ENCODE measurements around the gene ODR4.

DNA sequence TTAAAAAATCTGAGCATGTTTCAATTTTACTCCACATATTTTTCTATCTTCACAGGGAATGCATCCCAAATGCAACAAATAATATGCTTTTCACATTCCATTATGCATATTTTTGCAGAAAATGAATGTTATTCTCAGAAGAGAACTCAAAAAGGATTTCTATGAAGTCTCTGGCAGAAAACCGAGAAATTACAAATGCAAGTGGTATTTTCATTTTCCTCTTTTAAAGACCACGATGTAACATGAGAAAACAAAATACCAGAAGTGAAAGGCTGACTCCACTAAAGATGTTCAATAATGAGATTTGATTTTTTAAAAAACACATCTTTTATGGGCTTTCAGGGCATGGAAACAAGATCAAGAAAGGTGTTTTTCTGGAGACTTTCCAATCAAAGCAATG, 90.3 kb downstream of the ODR4 start:
- TF ChIP-seq, protein P1, sequence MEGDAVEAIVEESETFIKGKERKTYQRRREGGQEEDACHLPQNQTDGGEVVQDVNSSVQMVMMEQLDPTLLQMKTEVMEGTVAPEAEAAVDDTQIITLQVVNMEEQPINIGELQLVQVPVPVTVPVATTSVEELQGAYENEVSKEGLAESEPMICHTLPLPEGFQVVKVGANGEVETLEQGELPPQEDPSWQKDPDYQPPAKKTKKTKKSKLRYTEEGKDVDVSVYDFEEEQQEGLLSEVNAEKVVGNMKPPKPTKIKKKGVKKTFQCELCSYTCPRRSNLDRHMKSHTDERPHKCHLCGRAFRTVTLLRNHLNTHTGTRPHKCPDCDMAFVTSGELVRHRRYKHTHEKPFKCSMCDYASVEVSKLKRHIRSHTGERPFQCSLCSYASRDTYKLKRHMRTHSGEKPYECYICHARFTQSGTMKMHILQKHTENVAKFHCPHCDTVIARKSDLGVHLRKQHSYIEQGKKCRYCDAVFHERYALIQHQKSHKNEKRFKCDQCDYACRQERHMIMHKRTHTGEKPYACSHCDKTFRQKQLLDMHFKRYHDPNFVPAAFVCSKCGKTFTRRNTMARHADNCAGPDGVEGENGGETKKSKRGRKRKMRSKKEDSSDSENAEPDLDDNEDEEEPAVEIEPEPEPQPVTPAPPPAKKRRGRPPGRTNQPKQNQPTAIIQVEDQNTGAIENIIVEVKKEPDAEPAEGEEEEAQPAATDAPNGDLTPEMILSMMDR (IDR thresholded peaks at IDR 0.05), result no peak
- TF ChIP-seq, protein P2, sequence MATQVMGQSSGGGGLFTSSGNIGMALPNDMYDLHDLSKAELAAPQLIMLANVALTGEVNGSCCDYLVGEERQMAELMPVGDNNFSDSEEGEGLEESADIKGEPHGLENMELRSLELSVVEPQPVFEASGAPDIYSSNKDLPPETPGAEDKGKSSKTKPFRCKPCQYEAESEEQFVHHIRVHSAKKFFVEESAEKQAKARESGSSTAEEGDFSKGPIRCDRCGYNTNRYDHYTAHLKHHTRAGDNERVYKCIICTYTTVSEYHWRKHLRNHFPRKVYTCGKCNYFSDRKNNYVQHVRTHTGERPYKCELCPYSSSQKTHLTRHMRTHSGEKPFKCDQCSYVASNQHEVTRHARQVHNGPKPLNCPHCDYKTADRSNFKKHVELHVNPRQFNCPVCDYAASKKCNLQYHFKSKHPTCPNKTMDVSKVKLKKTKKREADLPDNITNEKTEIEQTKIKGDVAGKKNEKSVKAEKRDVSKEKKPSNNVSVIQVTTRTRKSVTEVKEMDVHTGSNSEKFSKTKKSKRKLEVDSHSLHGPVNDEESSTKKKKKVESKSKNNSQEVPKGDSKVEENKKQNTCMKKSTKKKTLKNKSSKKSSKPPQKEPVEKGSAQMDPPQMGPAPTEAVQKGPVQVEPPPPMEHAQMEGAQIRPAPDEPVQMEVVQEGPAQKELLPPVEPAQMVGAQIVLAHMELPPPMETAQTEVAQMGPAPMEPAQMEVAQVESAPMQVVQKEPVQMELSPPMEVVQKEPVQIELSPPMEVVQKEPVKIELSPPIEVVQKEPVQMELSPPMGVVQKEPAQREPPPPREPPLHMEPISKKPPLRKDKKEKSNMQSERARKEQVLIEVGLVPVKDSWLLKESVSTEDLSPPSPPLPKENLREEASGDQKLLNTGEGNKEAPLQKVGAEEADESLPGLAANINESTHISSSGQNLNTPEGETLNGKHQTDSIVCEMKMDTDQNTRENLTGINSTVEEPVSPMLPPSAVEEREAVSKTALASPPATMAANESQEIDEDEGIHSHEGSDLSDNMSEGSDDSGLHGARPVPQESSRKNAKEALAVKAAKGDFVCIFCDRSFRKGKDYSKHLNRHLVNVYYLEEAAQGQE (IDR thresholded peaks at IDR 0.05; ENCODE audit: insufficient read depth in 1 of 2, low read depth in 2 of 2, low read length in 1 of 2), result no peak
- TF ChIP-seq POLR2AphosphoS5 (IDR thresholded peaks at IDR 0.05; ENCODE audit: low read depth, low read length) (no peak), SIN3A (IDR thresholded peaks at IDR 0.05; ENCODE audit: borderline replicate concordance, insufficient read depth, low read depth, low read length) (no peak)
